Thymus (tissue), 11 donors: ENCODE data around the gene SFSWAP. TPM values are rescaled to one million over a fixed set of nuclear protein-coding genes. Genes with fewer than 3 reads are reported as not detected.
A peak's percentile ranks its signal among the peaks of the same experiment; 100 is the strongest.

ENCODE experiments used
- DNase-seq, 9 donors: peaks; one replicate each; pipeline ENCODE4 v3.0.0-alpha.2; 2013; ENCODE audit warnings: low spot score in 9 of 9, low read depth in 6 of 9, missing footprints in 1 of 9
- H3K27ac ChIP-seq, 2 donors: one replicate each; pipeline ENCODE4 v1.5.1; 2013; ENCODE audit warnings: control low read depth in 1 of 2, low read depth in 1 of 2, low read length in 1 of 2, mild to moderate bottlenecking in 1 of 2, moderate library complexity in 1 of 2
- H3K27me3 ChIP-seq, 2 donors: one replicate each; pipeline ENCODE4 v1.5.1; 2013; ENCODE audit warnings: low read length in 1 of 2; ENCODE audit not compliant: control insufficient read depth in 2 of 2, insufficient read depth in 1 of 2
- H3K36me3 ChIP-seq, 2 donors: one replicate each; pipeline ENCODE4 v1.5.1; 2013; ENCODE audit warnings: low read length in 1 of 2, mild to moderate bottlenecking in 1 of 2, moderate library complexity in 1 of 2; ENCODE audit not compliant: control insufficient read depth in 2 of 2, insufficient read depth in 2 of 2
- H3K4me1 ChIP-seq, 2 donors: one replicate each; pipeline ENCODE4 v1.5.1; 2013; ENCODE audit warnings: low read length in 2 of 2; ENCODE audit not compliant: control insufficient read depth in 2 of 2, insufficient read depth in 2 of 2
- H3K4me3 ChIP-seq, 2 donors: one replicate each; pipeline ENCODE4 v1.5.1; 2013; ENCODE audit warnings: low read length in 2 of 2, control low read depth in 1 of 2, mild to moderate bottlenecking in 1 of 2
- H3K9me3 ChIP-seq, 2 donors: one replicate each; pipeline ENCODE4 v1.5.1; 2013; ENCODE audit warnings: low read length in 1 of 2, mild to moderate bottlenecking in 1 of 2; ENCODE audit not compliant: control insufficient read depth in 2 of 2, insufficient read depth in 1 of 2
- WGBS: extraction: QIAGEN DNeasy Blood & Tissue Kit; methylation state at CpG from one replicate; pipeline ENCODE4 v1.1.7; 2013; 5-methylcytosine and 5-hydroxymethylcytosine counted together
- polyA plus RNA-seq: library from polyadenylated mRNA; stranded (reverse); fragments of 200-250 nt; gene quantifications from one replicate; pipeline ENCODE4 v1.2.3, GENCODE V29; 2013
- total RNA-seq: library from RNA; stranded (reverse); fragments of 120-200 nt; gene quantifications from one replicate; pipeline ENCODE4 v1.2.4, GENCODE V29; 2013
- donor health status: healthy.

The SFSWAP gene
- total and polyA plus RNA-seq, 2 donors: 19.5 to 39.6 TPM

DNA sequence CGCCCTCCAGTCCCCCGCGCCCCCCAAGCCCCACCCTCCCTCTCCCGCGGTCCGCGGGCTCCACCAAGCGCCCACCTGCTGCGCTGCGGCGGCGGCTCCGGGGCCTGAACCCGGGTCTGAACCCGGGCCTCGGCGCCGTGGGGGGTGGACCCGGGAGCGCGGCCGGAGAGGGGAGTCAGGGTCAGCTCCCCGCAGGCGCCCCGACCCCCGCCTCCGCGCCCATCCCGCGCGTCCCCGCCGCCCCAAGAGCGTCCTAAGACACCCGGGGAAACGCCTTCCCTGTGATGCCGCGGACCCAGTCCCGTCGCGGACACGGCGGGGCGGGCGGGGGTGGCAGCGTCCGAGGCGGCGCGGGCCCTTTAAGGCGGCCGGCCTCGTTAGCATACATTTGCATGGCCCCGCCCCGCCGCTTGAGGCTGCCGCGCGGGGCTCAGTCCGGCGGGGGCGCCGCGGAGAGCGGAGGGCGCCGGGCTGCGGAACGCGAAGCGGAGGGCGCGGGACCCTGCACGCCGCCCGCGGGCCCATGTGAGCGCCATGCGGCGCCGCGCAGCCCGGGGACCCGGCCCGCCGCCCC, 117.2 kb downstream of the SFSWAP start, which contains the start of gene MMP17:
Gene MMP17, plus strand, starts transcription at position 433 of the 574 bp plus-strand sequence. Its CDS starts 102 bp downstream, at position 535.
- Histone ChIP-seq H3K9me3 (no peaks in the 10 kb centered on the region), H3K27ac (no peak within 1 kb of the TSS), H3K4me3 (peak within 1 kb of the TSS in 1 of 2 donors; percentile 40), H3K27me3 (peaks cover 54 to 78% of the 10 kb centered on the region in 2 donors), H3K4me1 (peaks cover 0 to 17% of the 10 kb centered on the region in 2 donors), H3K36me3 (no peaks in the 10 kb centered on the region)
- under 1% methylated on average over 86 of the region's 86 CpGs for WGBS
- peak in 2 of 9 donors; percentile 27 to 53 for DNase-seq

DNA sequence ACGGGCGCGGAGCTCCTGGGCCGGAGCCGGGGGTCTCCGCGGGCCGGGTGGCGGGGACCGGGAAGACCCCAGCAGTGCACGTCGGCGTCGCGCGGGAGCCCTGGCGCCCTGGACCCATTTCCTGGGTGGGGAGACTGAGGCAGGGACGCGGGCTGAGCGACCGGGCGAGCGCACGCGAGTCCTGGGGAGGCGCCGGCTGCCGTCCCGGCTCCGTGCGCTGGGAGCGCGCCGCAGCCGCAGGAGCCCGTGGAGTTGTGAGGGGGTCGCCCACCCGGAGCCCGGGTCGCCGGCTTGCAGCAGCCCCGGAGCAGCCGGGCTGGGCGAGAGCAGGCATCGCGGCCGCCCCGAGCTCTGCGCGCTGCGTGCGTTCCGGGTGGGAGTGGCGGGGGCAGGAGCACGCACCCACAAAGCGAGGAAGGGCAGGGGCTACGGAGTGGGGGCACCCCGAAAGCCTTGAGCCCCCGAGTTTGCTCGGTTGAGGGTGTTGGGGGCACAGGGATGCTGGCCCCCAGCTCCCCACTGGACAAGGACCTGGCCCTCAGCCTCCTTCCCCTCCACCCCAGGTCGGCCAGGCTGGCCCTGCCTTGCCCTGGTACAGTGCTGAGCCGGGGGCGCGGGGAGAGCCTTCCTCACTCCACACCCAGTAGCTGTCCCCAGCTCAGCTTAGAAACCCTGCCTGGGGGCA, 117.9 kb downstream of the SFSWAP start:
- peaks cover 54 to 86% of the 10 kb centered on the region in 2 donors for H3K27me3 ChIP-seq
- DNase-seq: no peak
- peaks cover 0 to 17% of the 10 kb centered on the region in 2 donors for H3K4me1 ChIP-seq
- no peaks in the 10 kb centered on the region for H3K9me3 ChIP-seq
- H3K27ac ChIP-seq: no peak overlapping the region
- WGBS: 1% methylated on average over 64 of the region's 64 CpGs
- H3K4me3 ChIP-seq: peak overlapping the region in 1 of 2 donors; percentile 40
- no peaks in the 10 kb centered on the region for H3K36me3 ChIP-seq

DNA sequence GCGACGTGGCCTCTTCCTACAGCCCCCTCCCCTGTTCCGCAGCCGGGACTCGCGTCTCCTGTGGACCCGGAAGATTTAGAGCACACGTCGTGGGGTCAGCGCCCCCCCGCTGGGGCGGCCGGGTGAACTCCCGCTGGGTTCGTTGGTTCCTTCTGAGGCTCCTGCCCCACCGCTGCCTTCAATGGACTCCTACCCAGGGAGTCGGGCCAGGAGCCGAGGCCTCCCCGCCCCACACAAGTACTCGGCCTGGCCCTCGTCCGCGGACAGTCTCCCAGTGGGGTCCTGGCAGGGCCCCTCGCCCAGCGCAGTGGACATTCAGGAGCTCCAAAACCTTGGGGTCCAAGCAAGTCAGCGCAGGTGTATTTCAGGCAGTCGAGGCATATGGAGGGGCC, 118.5 kb downstream of the SFSWAP start:
- Histone ChIP-seq H3K9me3 (no peaks in the 10 kb centered on the region), H3K27ac (no peak overlapping the region), H3K4me3 (peak overlapping the region in 1 of 2 donors; percentile 7), H3K4me1 (peaks cover 0 to 17% of the 10 kb centered on the region in 2 donors), H3K27me3 (peaks cover 54 to 87% of the 10 kb centered on the region in 2 donors), H3K36me3 (no peaks in the 10 kb centered on the region)
- no peak for DNase-seq
- WGBS: 11% methylated on average over 27 of the region's 27 CpGs

DNA sequence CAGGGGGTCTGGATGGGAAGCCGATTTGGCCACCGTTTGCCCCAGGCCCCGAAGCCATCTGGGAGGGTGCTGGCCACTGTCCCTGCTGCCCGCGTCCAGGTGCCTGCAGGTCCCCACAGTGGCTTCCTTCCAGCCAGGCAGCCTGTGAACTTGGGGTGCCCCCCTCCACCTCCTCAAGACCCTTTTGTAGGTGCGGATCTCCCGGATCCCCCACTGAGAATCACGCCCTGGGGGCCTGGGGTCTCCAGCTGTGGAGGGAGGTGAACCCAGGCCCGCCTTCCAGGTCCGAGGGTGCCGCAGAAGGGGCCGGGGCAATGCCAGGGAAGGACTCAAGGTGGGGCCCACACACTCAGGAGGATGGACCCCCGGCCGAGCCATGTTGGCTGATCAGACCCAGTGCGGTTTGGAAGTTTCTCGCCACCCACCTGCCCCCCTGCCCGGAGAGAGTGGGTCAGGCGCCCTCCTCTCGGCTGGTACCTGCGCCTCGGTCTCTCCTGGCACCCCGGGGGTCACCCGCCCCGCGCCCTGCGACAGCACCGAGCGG, 119.0 kb downstream of the SFSWAP start:
- Histone ChIP-seq H3K4me1 (peaks cover 0 to 17% of the 10 kb centered on the region in 2 donors), H3K9me3 (no peaks in the 10 kb centered on the region), H3K27ac (no peak overlapping the region), H3K36me3 (no peaks in the 10 kb centered on the region), H3K27me3 (peaks cover 54 to 88% of the 10 kb centered on the region in 2 donors), H3K4me3 (peak overlapping the region in 1 of 2 donors; percentile 25)
- no peak for DNase-seq
- 19% methylated on average over 28 of the region's 28 CpGs for WGBS

DNA sequence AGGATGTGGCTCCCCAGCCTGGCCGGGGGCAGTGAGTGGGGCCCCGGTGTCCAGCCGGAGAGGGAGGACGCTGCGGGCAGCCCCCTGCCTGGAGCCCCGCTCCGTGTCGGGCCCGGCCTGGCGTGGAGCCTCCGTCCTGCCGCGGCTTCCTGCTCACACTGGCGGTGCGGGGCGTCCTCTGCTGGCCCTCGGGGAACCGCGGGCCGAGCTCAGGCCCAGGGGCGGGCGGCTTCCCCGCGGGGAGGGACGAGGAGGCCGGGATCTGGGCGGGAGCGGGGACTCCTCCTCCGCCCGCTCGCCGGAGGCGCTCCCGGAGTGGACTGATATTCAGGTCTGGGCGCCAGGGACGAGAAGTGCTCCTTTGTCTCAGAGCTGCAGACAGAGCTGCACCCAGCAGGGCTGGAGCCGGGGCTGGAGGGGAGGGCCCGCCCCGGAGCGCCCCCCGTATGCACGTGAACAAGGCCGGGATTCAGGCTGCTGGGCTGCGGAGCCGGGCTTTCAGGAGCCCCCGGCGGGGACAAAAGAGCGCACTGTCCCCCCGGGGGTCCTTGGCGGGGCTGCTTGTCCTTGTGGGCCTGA, 119.5 kb downstream of the SFSWAP start:
- Histone ChIP-seq H3K4me3 (peak overlapping the region in 1 of 2 donors; percentile 25), H3K27me3 (peaks cover 54 to 86% of the 10 kb centered on the region in 2 donors), H3K27ac (peak overlapping the region in 1 of 2 donors; percentile 15), H3K9me3 (no peaks in the 10 kb centered on the region), H3K4me1 (peaks cover 0 to 17% of the 10 kb centered on the region in 2 donors), H3K36me3 (no peaks in the 10 kb centered on the region)
- 1% methylated on average over 50 of the region's 50 CpGs for WGBS
- peak in 1 of 9 donors; percentile 16 for DNase-seq

DNA sequence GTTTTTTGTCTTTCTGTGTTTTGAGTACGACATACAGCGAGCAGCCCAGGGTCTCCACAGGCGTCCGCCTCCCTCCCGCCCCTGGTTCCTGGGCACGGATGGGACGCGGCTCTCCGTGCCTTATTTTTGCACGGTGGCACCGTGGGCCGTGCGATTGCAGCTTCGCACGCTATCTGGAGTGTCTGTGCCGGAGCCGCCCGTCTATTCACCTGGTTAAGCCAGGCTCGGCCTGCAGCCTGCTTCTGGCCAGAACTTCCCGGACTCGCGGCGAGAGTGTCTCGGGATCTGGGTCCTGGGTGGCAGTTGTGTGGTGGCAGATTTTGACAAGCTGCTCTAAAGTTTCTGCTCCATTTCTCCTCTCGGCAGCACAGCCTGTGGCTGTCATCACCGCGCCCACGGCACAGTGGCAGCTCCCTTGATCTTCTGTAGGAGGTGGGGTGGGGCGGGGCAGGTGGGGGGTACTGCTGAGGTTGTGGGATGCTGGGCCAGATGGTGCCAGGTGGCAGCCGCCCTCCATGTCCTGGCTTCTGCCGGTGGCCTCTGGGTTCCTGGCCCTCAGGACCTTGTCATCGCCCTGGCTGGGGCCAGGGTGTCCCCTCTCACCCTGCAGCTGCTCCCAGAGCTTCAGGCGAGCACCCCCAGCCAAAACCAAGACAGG, 120.2 kb downstream of the SFSWAP start:
- 9% methylated on average over 33 of the region's 33 CpGs for WGBS
- Histone ChIP-seq H3K9me3 (no peaks in the 10 kb centered on the region), H3K4me3 (peak overlapping the region in 1 of 2 donors; percentile 25), H3K27me3 (peaks cover 54 to 84% of the 10 kb centered on the region in 2 donors), H3K36me3 (no peaks in the 10 kb centered on the region), H3K27ac (no peak overlapping the region), H3K4me1 (peaks cover 0 to 17% of the 10 kb centered on the region in 2 donors)
- peak in 4 of 9 donors; percentile 10 to 56 (median 34) for DNase-seq

DNA sequence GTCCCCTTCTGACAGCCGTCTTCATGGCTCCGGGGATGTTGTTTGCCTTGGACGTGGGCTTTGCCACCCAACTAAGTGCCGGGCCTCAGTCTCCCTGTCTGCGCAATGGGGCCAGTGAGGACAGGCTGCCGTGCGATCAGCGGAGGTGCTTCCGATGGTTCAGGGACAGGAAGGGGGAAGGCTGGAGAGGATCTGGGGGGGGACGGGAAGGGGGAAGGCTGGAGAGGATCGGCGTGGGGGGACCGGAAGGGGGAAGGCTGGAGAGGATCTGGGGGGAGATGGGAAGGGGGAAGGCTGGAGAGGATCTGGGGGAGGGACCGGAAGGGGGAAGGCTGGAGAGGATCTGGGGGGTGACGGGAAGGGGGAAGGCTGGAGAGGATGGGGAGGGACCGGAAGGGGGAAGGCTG, 120.7 kb downstream of the SFSWAP start:
- Histone ChIP-seq H3K4me1 (peaks cover 0 to 17% of the 10 kb centered on the region in 2 donors), H3K27me3 (peaks cover 53 to 78% of the 10 kb centered on the region in 2 donors), H3K27ac (no peak overlapping the region), H3K4me3 (no peak overlapping the region), H3K9me3 (no peaks in the 10 kb centered on the region), H3K36me3 (no peaks in the 10 kb centered on the region)
- no peak for DNase-seq
- WGBS: 36% methylated on average over 16 of the region's 16 CpGs

DNA sequence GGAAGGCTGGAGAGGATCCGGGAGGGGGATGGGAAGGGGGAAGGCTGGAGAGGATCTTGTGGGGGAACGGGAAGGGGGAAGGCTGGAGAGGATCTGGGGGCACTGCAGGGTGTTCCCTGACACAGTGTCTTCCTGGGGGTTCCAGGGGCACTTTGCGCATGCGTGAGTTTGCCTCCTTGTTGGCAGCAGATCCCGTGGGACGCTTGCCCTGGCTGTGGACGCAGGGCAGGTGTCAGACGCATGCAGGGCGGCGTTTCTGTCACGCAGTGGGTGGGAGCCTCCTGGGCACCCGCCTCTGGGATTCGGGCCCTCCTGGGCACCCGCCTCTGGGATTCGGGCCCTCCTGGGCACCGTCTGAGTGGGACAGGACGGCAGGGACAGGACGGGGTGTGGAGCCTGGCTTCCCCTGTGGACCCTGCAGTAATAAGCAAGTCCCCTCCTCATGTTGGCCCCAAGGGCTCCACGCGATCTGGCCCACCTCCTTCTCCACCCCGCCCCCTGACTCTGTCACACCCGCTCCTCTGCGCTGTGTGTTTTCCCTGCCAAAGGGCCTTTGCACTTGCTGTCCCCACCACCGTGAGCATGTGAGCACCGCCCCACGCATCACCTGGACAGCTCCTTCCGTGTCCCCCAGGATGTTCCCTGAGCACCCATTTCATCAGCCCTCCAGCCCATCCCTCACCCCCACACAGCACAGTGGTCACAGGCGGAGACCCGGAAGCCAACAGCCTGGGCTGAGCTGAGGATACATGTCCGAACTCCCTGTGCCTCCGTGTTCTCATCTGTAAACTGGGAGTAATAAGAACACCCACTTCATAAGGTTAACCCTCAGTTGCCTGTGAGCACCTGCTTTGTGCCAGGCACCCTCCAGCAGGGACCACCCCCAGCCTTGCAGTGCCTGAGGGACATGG, 121.7 kb downstream of the SFSWAP start:
- DNase-seq: no peak
- Histone ChIP-seq H3K27me3 (peaks cover 49 to 69% of the 10 kb centered on the region in 2 donors), H3K36me3 (no peaks in the 10 kb centered on the region), H3K4me3 (no peak overlapping the region), H3K9me3 (no peaks in the 10 kb centered on the region), H3K27ac (peak overlapping the region in 1 of 2 donors; percentile 26), H3K4me1 (peaks cover 0 to 17% of the 10 kb centered on the region in 2 donors)
- 69% methylated on average over 31 of the region's 31 CpGs for WGBS
